GM20000 (cell line): ENCODE results near the gene C2orf42.

Experiments
- DNase-seq: peaks from one replicate; pipeline ENCODE4 v3.0.0; 2012; ENCODE audit warnings: low spot score
- TF ChIP-seq, protein P1 (sequence below): IDR thresholded peaks from 2 replicates; pipeline ENCODE4 v1.5.1; 2012; ENCODE audit warnings: mild to moderate bottlenecking, control low read depth; ENCODE audit errors: extremely low read depth, missing control alignments

C2orf42 gene

DNA sequence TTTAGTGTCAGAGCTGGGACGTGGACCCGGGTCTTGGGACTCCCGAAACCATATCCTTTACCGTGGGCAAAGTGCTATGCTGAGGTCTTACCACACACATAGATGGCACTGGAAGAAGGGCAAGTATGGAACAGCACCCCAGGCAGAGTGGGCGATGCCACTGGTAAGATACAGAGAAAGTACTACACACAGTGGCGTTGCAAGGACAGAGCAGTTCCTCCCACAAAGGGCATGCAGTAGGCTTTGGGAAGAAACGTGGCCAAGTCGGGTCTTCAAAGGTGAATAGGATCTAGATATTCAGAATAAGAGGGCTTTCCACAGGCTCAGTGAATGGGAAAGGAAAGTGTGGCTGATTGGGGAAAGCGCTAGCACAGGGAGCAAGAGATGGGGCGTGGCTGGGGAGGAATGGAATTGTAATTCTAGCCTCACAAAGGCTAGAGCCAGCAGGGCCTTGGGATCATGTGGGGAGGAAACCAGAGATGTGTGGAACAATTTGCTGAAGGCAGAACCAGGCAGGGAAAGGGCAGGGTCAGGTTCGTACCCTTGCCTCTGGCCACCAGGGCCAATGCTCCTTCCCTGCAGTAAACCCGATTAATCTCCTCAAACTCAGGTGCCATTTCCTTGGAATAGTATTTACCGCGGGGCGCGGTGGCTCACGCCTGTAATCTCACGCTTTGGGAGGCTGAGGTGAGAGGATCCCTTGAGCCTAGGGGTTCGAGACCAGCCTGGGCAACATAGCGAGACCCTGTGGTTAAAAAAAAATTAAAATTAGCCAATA, 67.6 kb downstream of the C2orf42 start:
- DNase-seq: no peak
- TF ChIP-seq, protein P1, sequence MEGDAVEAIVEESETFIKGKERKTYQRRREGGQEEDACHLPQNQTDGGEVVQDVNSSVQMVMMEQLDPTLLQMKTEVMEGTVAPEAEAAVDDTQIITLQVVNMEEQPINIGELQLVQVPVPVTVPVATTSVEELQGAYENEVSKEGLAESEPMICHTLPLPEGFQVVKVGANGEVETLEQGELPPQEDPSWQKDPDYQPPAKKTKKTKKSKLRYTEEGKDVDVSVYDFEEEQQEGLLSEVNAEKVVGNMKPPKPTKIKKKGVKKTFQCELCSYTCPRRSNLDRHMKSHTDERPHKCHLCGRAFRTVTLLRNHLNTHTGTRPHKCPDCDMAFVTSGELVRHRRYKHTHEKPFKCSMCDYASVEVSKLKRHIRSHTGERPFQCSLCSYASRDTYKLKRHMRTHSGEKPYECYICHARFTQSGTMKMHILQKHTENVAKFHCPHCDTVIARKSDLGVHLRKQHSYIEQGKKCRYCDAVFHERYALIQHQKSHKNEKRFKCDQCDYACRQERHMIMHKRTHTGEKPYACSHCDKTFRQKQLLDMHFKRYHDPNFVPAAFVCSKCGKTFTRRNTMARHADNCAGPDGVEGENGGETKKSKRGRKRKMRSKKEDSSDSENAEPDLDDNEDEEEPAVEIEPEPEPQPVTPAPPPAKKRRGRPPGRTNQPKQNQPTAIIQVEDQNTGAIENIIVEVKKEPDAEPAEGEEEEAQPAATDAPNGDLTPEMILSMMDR: no peak

DNA sequence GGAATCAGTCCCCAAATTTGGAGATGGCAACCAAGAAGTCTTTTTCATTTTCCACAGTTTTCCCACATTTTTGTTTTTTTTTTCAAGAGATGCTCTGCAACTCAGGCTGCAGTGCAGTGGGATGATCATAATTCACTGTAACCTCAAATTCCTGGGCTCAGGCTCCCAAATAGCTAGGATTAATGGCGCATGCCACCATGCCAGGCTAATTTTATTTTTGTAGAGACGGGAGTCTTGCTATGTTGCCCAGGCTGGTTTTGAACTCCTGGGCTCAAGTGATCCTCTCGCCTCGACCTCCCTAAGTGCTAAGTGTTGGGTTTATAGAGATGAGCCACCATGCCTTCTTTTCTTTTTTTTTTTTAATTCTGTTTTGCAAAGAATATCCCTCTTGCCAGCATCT, 68.3 kb downstream of the C2orf42 start:
- no peak for DNase-seq
- TF ChIP-seq, protein P1: no peak

DNA sequence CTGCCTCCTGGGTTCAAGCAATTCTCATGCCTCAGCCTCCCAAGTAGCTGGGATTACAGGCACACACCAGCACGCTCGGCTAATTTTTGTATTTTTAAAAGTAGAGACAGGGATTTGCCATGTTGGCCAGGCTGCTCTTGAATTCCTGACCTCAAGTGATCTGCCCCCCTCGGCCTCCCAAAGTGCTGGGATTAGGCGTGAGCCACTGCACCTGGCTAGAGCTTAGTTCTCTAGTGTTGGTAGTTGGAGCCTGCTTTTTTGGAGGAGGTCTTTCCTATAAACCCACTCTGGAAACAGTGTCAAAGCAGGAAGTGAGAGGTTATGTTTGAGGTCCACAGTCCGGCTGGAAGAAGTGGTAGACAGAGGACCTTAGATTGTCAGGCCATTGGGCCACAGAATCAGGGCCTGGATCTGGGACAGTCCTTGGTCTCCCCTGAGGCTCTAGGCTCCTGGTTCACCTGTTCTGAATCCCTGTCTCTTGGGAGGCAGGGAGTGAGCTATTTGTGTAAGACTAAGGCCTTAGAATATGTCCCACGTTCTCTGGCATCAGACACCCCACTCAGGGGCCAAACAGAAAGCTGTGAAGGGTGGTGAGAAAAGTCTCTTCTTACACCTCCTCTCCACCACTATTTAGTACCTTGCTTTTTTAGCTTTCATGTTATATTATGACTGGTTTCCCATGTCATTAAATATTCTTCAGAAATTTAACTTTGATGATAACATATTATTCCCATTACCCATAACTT, 69.0 kb downstream of the C2orf42 start:
- TF ChIP-seq, protein P1: no peak
- DNase-seq: peak; percentile 39

DNA sequence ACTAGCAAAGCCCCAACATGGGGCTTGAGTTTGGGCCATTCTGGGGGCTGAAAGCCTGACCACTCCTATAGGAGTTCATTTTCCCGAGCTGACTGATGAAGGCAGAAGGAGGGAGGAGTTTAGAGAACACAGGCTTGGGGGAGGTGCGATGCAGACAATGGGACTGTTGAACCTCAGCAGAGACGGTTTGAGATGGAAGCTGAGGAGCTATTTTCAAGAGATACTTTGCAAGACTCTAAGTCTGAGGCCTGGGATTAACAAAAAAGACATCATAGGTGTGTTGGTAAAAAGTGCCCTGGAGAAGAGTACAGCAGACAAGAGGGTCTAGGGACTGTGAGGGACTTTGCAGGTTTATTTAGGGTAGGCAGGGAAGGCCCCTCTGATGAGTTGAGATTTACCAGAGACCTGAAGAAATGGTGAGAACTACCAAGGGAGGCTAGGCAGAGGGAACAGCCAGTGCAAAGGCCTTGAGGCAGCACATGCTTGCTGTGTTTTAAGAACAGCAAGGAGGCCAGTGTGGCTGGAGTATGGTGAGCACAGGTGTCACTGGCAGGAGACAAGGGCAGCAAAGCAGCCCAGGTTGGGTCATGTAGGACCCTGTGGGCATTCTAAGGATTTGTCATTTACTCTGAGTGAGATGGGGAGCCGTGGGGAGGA, 71.9 kb downstream of the C2orf42 start:
- TF ChIP-seq, protein P1: no peak
- DNase-seq: no peak

DNA sequence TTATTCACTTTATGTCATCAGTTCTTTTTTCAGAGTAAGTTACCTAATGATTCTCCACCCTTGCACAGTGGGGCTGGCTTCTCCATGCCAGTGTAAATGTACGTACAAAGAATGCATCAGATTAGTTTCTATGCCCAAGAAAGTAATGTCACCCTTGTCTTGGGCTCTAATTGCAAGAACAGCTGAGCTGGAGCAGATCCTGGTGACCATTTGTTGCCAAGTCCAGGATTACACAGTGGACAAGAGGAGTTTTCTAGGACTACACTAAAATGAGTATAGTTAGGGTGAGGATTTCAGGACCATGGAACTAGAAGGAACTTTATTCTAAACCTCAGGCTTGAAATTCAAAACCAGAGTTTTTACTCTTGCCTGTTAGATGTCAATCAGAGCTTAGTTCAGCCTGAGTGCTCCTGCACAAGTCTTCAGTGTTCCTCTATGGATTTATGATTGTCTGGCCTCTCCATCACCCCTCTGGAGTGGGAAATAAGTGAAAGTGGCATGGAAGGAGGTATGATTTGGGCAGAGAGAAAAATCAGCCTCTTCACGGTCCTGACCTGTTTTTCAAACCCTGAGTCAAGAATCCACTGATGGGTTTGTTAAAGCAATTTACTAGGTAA, 73.8 kb downstream of the C2orf42 start:
- no peak for DNase-seq
- TF ChIP-seq, protein P1: no peak

- TF ChIP-seq, protein P1: no peak
- peak; percentile 29 for DNase-seq
Measured at GRCh38 chr2:70115646-70116442, 75.0 kb downstream of the C2orf42 start.
